A549 (cell line): ENCODE results near the gene PRSS1. TPM values are rescaled to one million over a fixed set of nuclear protein-coding genes. Genes with fewer than 3 reads are reported as not detected.

Experiments
- ATAC-seq, 2 experiments: fragments of 200-7000 bp in 1 of 2; fragments of >200 bp in 1 of 2; cut with Nextera tagmentation in 1 of 2; cut with Tn5 transposase in 1 of 2; 3 replicates each; pipeline versions ENCODE4 v1.8.0 to v1.9.1; 2018 to 2020; ENCODE audit warnings: mild to moderate bottlenecking in 1 of 2, moderate library complexity in 1 of 2
- CTCF ChIA-PET: fragments of 300-600 bp; sonication (Branson Sonifier 250); formaldehyde crosslinking; extraction: SDS; loops from one replicate; lab custom pipeline; 2021; ENCODE audit warnings: antibody characterized with exemption, inconsistent platforms; lab: Yijun Ruan, JAX
- POLR2A ChIA-PET: fragments of 350-600 bp; formaldehyde crosslinking; extraction: SDS; loops from one replicate; lab custom pipeline; 2021; ENCODE audit warnings: antibody characterized with exemption, inconsistent platforms; lab: Yijun Ruan, JAX
- DNase-seq, 2 experiments: peaks; one replicate each; pipeline versions ENCODE4 v3.0.0 to v3.0.0-alpha.2; 2011 to 2016; ENCODE audit warnings: low read depth in 1 of 2, low spot score in 1 of 2
- FAIRE-seq: peaks from 2 replicates; lab custom pipeline; 2011; peaks lifted over from hg19 to GRCh38; lab: Jason Lieb, UNC
- H3K27ac ChIP-seq, 2 experiments: fragments of >200 bp; sonication (Bioruptor Twin); formaldehyde crosslinking; 3 replicates each; pipeline ENCODE4 v1.5.1; 2016 to 2017
- H3K4me1 ChIP-seq: fragments of >200 bp; sonication (Bioruptor Twin); formaldehyde crosslinking; 3 replicates; pipeline ENCODE4 v1.6.1; 2016
- H3K4me2 ChIP-seq: fragments of >200 bp; sonication (Bioruptor Twin); formaldehyde crosslinking; 3 replicates; pipeline ENCODE4 v1.6.1; 2016
- H3K4me3 ChIP-seq: fragments of >200 bp; sonication (Bioruptor Twin); formaldehyde crosslinking; 3 replicates; pipeline ENCODE4 v1.5.1; 2016
- H3K9me3 ChIP-seq: fragments of >200 bp; sonication (Bioruptor Twin); formaldehyde crosslinking; 3 replicates; pipeline ENCODE4 v1.6.1; 2016
- CTCF ChIP-seq: fragments of >200 bp; sonication (Bioruptor Twin); formaldehyde crosslinking; IDR thresholded peaks from 3 replicates; pipeline ENCODE4 v1.5.1; 2016
- EHF ChIP-seq: fragments of 250-450 bp; sonication (Bioruptor Pico); IDR thresholded peaks from 2 replicates; pipeline ENCODE4 v1.5.0; 2020; ENCODE audit warnings: mild to moderate bottlenecking
- EP300 ChIP-seq, 2 experiments: fragments of >200 bp; sonication (Bioruptor Twin); formaldehyde crosslinking; IDR thresholded peaks; 2 replicates in 1 of 2; 3 replicates in 1 of 2; pipeline ENCODE4 v1.6.1; 2016 to 2017
- ESRRA ChIP-seq: fragments of 150-350 bp; IDR thresholded peaks from 2 replicates; pipeline ENCODE4 v1.6.1; 2014; ENCODE audit warnings: mild to moderate bottlenecking, low read length, borderline replicate concordance
- HES2 ChIP-seq: fragments of >200 bp; sonication (Bioruptor Twin); formaldehyde crosslinking; IDR thresholded peaks from 2 replicates; pipeline ENCODE4 v1.6.1; 2016
- HMGXB4 ChIP-seq: fragments of 250-450 bp; sonication (Bioruptor Pico); IDR thresholded peaks from 2 replicates; pipeline ENCODE4 v1.5.0; 2021; ENCODE audit warnings: mild to moderate bottlenecking, moderate library complexity, borderline replicate concordance
- HOXB5 ChIP-seq: fragments of 250-450 bp; sonication (Bioruptor Pico); IDR thresholded peaks from 2 replicates; pipeline ENCODE4 v1.5.0; 2020; ENCODE audit warnings: mild to moderate bottlenecking, moderate library complexity
- JUN ChIP-seq, 2 experiments: fragments of >200 bp; sonication (Bioruptor Twin); formaldehyde crosslinking; IDR thresholded peaks; 2 replicates in 1 of 2; 3 replicates in 1 of 2; pipeline ENCODE4 v1.6.1; 2016 to 2017
- KDM5A ChIP-seq: fragments of 200-600 bp; sonication (generic); IDR thresholded peaks from 2 replicates; pipeline ENCODE4 v1.6.1; 2016; ENCODE audit warnings: antibody characterized with exemption, mild to moderate bottlenecking
- MAFK ChIP-seq: fragments of 450-650 bp; IDR thresholded peaks from 2 replicates; pipeline ENCODE4 v1.6.1; 2014; ENCODE audit not compliant: partially characterized antibody
- MAZ ChIP-seq: fragments of 150-350 bp; IDR thresholded peaks from 2 replicates; pipeline ENCODE4 v1.6.1; 2014; ENCODE audit warnings: antibody characterized with exemption, low read depth, low read length, borderline replicate concordance
- NFE2L2 ChIP-seq: fragments of 150-350 bp; conservative IDR thresholded peaks from 2 replicates; pipeline ENCODE4 v1.6.1; 2014; ENCODE audit warnings: low read length
- NPAS2 ChIP-seq: fragments of 250-450 bp; sonication (Bioruptor Pico); IDR thresholded peaks from 2 replicates; pipeline ENCODE4 v1.8.0; 2022; ENCODE audit warnings: mild to moderate bottlenecking, moderate library complexity, borderline replicate concordance
- POLR2A ChIP-seq: IDR thresholded peaks from 2 replicates; pipeline ENCODE4 v1.6.1; 2012; ENCODE audit warnings: mild to moderate bottlenecking, low read length
- RAD21 ChIP-seq, 2 experiments: fragments of >200 bp in 1 of 2; sonication (Bioruptor Twin) in 1 of 2; formaldehyde crosslinking in 1 of 2; IDR thresholded peaks in 1 of 2; conservative IDR thresholded peaks in 1 of 2; 2 replicates in 1 of 2; 3 replicates in 1 of 2; pipeline ENCODE4 v1.6.1; 2012 to 2018; ENCODE audit warnings: inconsistent platforms in 1 of 2
- SREBF2 ChIP-seq: fragments of 450-650 bp; IDR thresholded peaks from 2 replicates; pipeline ENCODE4 v1.6.1; 2014; ENCODE audit warnings: mild to moderate bottlenecking, moderate library complexity
- TFCP2L1 ChIP-seq: fragments of 250-450 bp; sonication (Bioruptor Pico); IDR thresholded peaks from 2 replicates; pipeline ENCODE4 v1.5.0; 2021; ENCODE audit warnings: mild to moderate bottlenecking
- ZFP36 ChIP-seq: fragments of 450-650 bp; IDR thresholded peaks from 2 replicates; pipeline ENCODE4 v1.6.1; 2014; ENCODE audit warnings: borderline replicate concordance; ENCODE audit not compliant: partially characterized antibody
- WGBS: methylation state at CpG from one replicate; pipeline ENCODE4 v1.1.6; 2017; ENCODE audit errors: missing lambda C conversion rate; 5-methylcytosine and 5-hydroxymethylcytosine counted together
- polyA plus RNA-seq, 4 experiments: library from polyadenylated mRNA; depleted of rRNA in 3 of 4; stranded (reverse); fragments of >200 nt; fragmentation: RNase III in 1 of 4; extraction: RNeasy Plus Mini Kit Qiagen cat#74134 plus additional on column Dnase treatment in 1 of 4; gene quantifications; 2 replicates in 3 of 4; 3 replicates in 1 of 4; pipeline ENCODE4 v1.2.3, GENCODE V29; 2011 to 2017
- TF ChIP-seq, protein P1 (sequence below): IDR thresholded peaks from 2 replicates; pipeline ENCODE4 v1.6.1; 2012
- TF ChIP-seq, protein P2 (sequence below): fragments of 200-600 bp; sonication (generic); IDR thresholded peaks from 2 replicates; pipeline ENCODE4 v1.6.1; 2016; ENCODE audit warnings: antibody characterized with exemption, mild to moderate bottlenecking, moderate library complexity

The PRSS1 gene
- polyA plus RNA-seq, 2 of the 4 experiments (the other 2 are of a cell fraction): not detected

DNA sequence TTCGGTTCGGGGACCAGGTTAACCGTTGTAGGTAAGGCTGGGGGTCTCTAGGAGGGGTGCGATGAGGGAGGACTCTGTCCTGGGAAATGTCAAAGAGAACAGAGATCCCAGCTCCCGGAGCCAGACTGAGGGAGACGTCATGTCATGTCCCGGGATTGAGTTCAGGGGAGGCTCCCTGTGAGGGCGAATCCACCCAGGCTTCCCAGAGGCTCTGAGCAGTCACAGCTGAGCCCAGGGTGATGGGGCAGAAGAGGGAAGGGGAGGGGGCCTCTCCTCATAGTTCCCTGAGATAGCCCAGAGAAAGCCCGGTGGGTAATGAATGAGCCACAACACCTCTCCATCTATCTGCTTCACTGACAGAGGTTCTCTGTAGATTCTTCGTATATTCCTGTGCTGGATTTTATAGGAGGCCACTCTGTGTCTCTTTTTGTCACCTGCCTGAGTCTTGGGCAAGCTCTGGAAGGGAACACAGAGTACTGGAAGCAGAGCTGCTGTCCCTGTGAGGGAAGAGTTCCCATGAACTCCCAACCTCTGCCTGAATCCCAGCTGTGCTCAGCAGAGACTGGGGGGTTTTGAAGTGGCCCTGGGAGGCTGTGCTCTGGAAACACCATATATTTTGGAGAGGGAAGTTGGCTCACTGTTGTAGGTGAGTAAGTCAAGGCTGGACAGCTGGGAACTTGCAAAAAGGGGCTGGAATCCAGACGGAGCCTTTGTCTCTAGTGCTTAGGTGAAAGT is 37.9 kb downstream of the PRSS1 start:
- CTCF ChIA-PET: interaction anchor here (1.2 to 5.8 kb wide), 7 partner anchors 24 to 271 kb away, joined by 3 to 66 read pairs (median 12); no protein-coding TSS in a partner anchor
- WGBS: 18% methylated on average over 11 of the region's 11 CpGs
- Histone ChIP-seq H3K4me1 (0 out of 3 replicates have a peak, but pooled peaks cover 4% of the 10 kb centered on the region), H3K4me3 (no peak overlapping the region), H3K4me2 (no peak overlapping the region), H3K27ac (no peak overlapping the region), H3K9me3 (no peaks in the 10 kb centered on the region; the same call in 2 of the 3 replicates)
- ATAC-seq (no peak), DNase-seq (no peak), FAIRE-seq (no peak)
- TF ChIP-seq, protein P1, sequence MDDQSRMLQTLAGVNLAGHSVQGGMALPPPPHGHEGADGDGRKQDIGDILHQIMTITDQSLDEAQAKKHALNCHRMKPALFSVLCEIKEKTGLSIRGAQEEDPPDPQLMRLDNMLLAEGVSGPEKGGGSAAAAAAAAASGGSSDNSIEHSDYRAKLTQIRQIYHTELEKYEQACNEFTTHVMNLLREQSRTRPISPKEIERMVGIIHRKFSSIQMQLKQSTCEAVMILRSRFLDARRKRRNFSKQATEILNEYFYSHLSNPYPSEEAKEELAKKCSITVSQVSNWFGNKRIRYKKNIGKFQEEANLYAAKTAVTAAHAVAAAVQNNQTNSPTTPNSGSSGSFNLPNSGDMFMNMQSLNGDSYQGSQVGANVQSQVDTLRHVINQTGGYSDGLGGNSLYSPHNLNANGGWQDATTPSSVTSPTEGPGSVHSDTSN: no peak
- TF ChIP-seq EHF (CRISPR knock-in tag) (no peak), EP300 (IDR thresholded peaks at IDR 0.05) (no peak), MAZ (no peak), KDM5A (no peak), NFE2L2 (no peak), HOXB5 (no peak), TFCP2L1 (CRISPR knock-in tag) (no peak)
- POLR2A ChIA-PET: no interaction called here

DNA sequence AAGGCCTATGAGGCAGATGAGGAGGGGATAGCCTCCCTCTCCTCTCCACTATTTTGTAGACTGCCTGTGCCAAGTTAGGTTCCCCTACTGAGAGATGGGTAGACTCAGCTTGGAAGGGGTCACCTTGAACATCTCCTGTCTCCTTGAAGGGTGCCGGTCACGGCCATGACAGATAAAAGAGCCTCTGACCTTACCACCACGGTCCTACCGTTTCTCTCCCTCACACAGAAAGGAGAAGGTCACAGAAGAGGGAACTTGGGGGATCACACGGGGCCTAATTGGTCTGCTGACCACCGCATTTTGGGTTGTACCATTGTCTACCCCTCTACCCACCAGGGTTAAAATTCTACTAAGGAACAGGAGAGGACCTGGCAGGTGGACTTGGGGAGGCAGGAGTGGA is 38.5 kb downstream of the PRSS1 start:
- ATAC-seq (no peak), DNase-seq (no peak), FAIRE-seq (no peak)
- Histone ChIP-seq H3K4me1 (0 out of 3 replicates have a peak, but pooled peaks cover 4% of the 10 kb centered on the region), H3K4me2 (no peak overlapping the region), H3K4me3 (no peak overlapping the region), H3K9me3 (no peaks in the 10 kb centered on the region; the same call in 2 of the 3 replicates), H3K27ac (no peak overlapping the region)
- ChIA-PET POLR2A (no interaction called here), CTCF (interaction anchor here (0.6 to 4.1 kb wide), 5 partner anchors 24 to 271 kb away, joined by 3 to 27 read pairs (median 12); no protein-coding TSS in a partner anchor)
- 12% methylated on average over 5 of the region's 6 CpGs for WGBS
- TF ChIP-seq MAFK: no peak
- TF ChIP-seq, protein P2, sequence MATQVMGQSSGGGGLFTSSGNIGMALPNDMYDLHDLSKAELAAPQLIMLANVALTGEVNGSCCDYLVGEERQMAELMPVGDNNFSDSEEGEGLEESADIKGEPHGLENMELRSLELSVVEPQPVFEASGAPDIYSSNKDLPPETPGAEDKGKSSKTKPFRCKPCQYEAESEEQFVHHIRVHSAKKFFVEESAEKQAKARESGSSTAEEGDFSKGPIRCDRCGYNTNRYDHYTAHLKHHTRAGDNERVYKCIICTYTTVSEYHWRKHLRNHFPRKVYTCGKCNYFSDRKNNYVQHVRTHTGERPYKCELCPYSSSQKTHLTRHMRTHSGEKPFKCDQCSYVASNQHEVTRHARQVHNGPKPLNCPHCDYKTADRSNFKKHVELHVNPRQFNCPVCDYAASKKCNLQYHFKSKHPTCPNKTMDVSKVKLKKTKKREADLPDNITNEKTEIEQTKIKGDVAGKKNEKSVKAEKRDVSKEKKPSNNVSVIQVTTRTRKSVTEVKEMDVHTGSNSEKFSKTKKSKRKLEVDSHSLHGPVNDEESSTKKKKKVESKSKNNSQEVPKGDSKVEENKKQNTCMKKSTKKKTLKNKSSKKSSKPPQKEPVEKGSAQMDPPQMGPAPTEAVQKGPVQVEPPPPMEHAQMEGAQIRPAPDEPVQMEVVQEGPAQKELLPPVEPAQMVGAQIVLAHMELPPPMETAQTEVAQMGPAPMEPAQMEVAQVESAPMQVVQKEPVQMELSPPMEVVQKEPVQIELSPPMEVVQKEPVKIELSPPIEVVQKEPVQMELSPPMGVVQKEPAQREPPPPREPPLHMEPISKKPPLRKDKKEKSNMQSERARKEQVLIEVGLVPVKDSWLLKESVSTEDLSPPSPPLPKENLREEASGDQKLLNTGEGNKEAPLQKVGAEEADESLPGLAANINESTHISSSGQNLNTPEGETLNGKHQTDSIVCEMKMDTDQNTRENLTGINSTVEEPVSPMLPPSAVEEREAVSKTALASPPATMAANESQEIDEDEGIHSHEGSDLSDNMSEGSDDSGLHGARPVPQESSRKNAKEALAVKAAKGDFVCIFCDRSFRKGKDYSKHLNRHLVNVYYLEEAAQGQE: no peak
- TF ChIP-seq ZFP36: no peak
- TF ChIP-seq CTCF: no peak
- TF ChIP-seq JUN (IDR thresholded peaks at IDR 0.05): no peak
- no peak for TF ChIP-seq SREBF2
- no peak for TF ChIP-seq KDM5A
- no peak for TF ChIP-seq POLR2A
- TF ChIP-seq HES2: no peak
- no peak for TF ChIP-seq ESRRA
- TF ChIP-seq RAD21 (conservative IDR thresholded peaks at IDR 0.05 in 1 of 2, IDR thresholded peaks at IDR 0.05 in 1 of 2): no peak
- no peak for TF ChIP-seq HMGXB4 (CRISPR knock-in tag)
- no peak for TF ChIP-seq EHF (CRISPR knock-in tag)
- TF ChIP-seq NPAS2 (CRISPR knock-in tag): no peak
